ENCODE data around the gene CEP85L.

- TF ChIP-seq CTCF (IDR thresholded peaks at IDR 0.05) (no peak), POLR2A (IDR thresholded peaks at IDR 0.05) (no peak)
These were observed 174.8 kb downstream of the CEP85L start for GRCh38 chr6:118476551-118476950.
